ENCODE measurements around the gene FBXO2.
A peak's percentile ranks its signal among the peaks of the same experiment; 100 is the strongest.

The FBXO2 gene, protein sequence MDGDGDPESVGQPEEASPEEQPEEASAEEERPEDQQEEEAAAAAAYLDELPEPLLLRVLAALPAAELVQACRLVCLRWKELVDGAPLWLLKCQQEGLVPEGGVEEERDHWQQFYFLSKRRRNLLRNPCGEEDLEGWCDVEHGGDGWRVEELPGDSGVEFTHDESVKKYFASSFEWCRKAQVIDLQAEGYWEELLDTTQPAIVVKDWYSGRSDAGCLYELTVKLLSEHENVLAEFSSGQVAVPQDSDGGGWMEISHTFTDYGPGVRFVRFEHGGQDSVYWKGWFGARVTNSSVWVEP

DNA sequence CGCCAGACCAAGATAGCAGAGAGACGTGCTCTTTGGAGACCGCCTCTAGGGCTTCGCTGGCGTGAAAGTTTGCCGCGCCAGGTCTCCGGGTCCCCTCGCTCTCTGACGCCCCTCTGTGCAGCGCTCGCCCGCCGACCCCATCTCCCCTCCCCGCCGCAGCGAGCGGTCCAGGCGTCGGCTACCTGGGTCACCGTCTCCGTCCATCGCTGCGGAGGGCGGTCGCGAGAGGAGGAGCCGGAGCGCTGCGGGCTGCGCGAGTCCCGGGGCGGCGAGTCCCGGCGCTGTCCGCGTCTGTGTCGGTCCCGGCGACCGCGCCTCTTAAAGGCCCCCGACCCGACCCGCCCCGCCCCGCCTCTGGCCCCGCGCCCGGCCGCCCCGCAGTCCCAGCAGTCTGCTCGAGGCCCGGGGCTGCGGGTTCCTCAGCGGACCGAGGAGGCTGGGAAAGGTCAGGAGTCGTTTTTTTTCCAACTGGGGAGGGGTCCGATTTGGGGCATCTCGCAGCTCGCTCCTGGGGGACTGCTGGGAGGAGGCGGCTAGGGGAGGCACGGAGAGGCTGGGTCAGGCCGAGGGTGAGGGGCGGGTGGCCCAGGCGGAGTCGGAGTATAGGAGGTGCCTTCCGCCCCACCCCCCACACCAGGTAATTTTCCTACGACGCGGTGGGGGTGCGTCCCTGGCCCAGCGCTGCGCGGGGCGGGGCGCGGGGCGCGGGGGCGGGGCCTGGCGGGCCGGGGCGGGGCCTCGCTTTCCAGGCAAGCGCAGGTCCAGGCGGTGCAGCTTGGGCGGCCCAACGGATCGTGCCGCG, at the start of gene FBXO2, which contains the start of gene FBXO44:
FBXO2 (minus strand) TSS at position 293 of the 802 bp plus-strand sequence; CDS start at position 204, 89 bp downstream.
FBXO44 (plus strand) TSS at position 741 of the 802 bp plus-strand sequence. CDS start 959 bp downstream, outside the sequence.
- TF ChIP-seq, protein P1, sequence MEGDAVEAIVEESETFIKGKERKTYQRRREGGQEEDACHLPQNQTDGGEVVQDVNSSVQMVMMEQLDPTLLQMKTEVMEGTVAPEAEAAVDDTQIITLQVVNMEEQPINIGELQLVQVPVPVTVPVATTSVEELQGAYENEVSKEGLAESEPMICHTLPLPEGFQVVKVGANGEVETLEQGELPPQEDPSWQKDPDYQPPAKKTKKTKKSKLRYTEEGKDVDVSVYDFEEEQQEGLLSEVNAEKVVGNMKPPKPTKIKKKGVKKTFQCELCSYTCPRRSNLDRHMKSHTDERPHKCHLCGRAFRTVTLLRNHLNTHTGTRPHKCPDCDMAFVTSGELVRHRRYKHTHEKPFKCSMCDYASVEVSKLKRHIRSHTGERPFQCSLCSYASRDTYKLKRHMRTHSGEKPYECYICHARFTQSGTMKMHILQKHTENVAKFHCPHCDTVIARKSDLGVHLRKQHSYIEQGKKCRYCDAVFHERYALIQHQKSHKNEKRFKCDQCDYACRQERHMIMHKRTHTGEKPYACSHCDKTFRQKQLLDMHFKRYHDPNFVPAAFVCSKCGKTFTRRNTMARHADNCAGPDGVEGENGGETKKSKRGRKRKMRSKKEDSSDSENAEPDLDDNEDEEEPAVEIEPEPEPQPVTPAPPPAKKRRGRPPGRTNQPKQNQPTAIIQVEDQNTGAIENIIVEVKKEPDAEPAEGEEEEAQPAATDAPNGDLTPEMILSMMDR (conservative IDR thresholded peaks at IDR 0.05; ENCODE audit: low read depth, low read length) = no peak
- no peak for DNase-seq (ENCODE audit: low read depth)
- H3K4me3 ChIP-seq (ENCODE audit: low read depth, low read length) = peak within 1 kb of the TSS; percentile 68

DNA sequence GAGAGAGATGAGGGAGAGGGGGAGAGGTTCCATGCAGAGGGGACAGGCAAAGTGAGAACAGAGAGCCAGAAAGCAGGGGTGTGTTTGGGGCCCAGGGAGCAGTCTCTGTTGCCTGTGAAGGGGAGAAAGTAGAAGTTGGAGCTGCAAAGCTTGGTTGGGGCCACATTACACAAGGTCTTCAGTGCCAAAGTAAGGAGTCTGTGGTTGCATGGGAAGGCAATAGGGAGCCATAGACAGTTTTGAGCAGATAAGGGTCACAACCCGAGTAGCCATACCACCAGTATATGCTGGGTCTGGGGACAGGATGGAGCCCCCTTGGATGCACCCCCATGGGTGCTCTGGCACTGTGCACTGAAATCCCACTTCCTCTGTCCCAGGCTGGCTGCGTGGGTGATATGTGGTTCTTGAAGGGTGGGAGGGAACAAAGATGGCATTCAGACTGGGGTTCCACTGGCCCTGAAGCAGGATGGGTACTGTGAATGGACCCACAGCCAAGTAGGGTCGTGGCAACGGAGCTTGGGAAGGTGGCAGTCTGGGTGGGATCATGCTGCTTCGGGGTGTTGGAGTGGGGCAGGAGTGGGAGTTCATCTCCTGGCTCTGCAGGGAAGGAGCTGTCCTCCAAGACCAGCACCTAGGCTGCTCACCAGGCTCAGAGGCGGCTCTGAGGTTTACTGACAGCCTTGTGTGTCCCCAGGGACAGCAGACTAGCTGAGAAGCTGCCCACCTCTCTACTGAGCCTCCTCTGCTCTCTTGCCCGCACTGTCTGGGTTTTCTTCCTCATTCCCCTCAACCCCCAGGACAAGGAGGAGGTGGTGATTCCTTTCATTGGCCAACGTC, 49.3 kb upstream of the FBXO2 start:
- TF ChIP-seq, protein P1 (conservative IDR thresholded peaks at IDR 0.05; ENCODE audit: low read depth, low read length) = no peak
- no peak for DNase-seq (ENCODE audit: low read depth)

DNA sequence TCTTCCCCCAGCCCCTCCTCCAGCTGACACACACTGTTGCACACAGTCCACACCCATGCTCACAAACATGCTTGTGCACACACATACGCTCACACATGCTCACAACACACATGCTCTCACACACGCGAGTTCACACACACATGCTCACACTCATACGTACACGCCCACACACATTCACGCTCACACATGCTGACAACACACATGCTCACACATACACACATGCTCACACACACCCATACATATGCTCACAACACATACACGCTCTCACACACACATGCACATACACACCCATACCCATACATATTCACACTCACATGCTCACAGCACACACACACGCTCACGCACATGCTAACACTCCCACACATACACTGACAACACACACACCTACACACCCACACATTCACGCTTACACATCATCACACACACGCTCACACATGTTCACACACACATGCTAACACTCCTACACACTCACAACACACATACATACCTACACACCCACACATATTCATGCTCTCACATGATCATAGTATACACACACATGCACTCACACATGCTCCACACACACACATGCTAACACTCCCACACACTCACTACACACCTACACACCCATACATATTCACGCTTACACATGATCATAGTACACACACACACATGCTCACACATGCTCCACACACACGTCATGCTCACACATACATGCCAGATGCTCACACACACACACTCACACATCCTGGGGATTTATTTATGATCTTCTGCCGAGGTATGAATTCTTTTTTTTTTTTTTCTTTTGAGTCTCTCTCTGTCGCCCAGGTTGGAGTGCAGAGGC, 48.0 kb upstream of the FBXO2 start:
- no peak overlapping the region for H3K4me3 ChIP-seq (ENCODE audit: low read depth, low read length)
- DNase-seq (ENCODE audit: low read depth) = no peak
- TF ChIP-seq, protein P1 (conservative IDR thresholded peaks at IDR 0.05; ENCODE audit: low read depth, low read length) = no peak

More for the DNA sequence above, 49.3 kb upstream of the FBXO2 start:
- no peak overlapping the region for H3K4me3 ChIP-seq (ENCODE audit: low read depth, low read length)

DNA sequence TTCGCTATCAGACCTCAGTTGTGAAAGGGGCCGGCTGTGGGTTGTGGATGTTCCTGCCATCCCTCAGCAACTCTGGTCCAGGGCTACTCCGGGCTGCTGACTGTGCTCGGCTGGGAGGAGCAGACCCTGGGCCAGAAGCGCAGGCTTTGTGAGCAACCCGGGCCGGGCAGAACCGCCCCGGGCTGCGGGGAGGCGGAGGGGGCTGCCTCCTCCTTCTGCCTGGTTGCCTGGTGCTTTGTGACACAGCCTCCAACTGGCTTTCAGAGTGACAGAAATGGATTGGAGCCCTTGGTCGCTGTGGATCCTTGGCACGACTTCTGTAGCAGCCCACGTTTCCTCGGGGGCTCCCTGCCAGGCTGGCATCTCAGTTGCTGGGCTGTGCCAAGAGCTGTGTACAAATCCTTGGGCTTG, 47.3 kb upstream of the FBXO2 start:
- no peak for DNase-seq (ENCODE audit: low read depth)
- no peak overlapping the region for H3K4me3 ChIP-seq (ENCODE audit: low read depth, low read length)
- TF ChIP-seq, protein P1 (conservative IDR thresholded peaks at IDR 0.05; ENCODE audit: low read depth, low read length) = no peak

DNA sequence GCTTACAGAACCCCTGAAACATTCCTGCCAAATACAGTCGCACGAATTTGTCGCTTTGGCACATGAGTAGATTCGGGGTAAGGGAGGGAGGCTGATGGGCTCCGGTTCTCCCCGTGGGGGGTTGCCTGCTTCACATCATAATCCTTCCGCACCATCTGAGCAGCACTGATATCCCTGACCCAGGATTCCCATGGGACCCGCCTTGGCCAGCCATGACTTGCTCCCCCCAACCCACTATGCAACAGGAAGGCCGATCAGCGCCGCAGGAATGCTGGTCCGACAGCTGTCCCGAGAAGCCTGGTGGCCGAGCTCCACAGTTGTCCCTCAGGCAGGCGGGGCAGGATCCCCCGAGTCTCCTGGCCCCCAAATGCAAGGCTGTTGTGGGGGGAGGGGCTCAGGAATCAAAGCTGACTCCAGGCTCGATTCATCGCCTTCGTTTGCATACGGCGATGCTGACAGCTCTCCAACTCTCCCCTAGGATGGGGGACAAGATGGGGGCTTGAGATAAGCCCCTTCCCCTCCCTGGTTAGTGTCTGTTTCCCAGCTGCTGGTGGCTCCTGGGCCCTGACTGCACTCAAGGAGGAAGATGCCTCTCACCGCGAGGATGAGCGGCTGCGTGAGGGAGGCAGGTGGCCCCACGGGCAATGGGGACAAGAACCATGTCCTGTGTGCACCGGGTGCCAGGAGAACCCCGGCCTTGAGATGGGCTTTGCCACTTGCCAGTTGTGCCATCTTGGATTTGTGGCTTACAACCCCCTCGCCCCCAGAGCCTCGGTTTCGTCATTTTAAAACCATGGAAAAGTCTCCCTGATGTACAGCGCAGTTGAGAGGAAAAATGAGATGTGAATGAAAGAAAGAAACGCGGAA, 46.6 kb upstream of the FBXO2 start:
- H3K4me3 ChIP-seq (ENCODE audit: low read depth, low read length) = no peak overlapping the region
- TF ChIP-seq, protein P1 (conservative IDR thresholded peaks at IDR 0.05; ENCODE audit: low read depth, low read length) = no peak
- DNase-seq (ENCODE audit: low read depth) = no peak
